Tibial artery (tissue), 4 donors: ENCODE data around the gene KDM3A.
A peak's percentile ranks its signal among the peaks of the same experiment; 100 is the strongest.

Experiments
- DNase-seq, 2 donors: peaks; one replicate each; pipeline ENCODE4 v3.0.0-alpha.2; 2019
- H3K27ac ChIP-seq, 2 donors: fragments of 200-600 bp; sonication (generic) in 1 of 2; 1 replicate in 1 of 2; 2 replicates in 1 of 2; pipeline ENCODE4 v1.5.1; 2018 to 2019; ENCODE audit warnings: mild to moderate bottlenecking in 1 of 2
- H3K27me3 ChIP-seq, 2 donors: fragments of 200-600 bp; sonication (generic) in 1 of 2; one replicate each; pipeline versions ENCODE4 v1.5.1 to v1.6.0; 2016 to 2019
- H3K36me3 ChIP-seq, 3 donors: fragments of 200-600 bp; sonication (generic) in 2 of 3; one replicate each; pipeline ENCODE4 v1.5.1; 2016 to 2019; ENCODE audit warnings: mild to moderate bottlenecking in 2 of 3
- H3K4me1 ChIP-seq, 4 donors: fragments of 200-600 bp; sonication (generic) in 2 of 4; 1 replicate in 3 of 4; 2 replicates in 1 of 4; pipeline ENCODE4 v1.5.1; 2016 to 2019
- H3K4me3 ChIP-seq, 2 donors: fragments of 200-600 bp; sonication (generic) in 1 of 2; 1 replicate in 1 of 2; 2 replicates in 1 of 2; pipeline ENCODE4 v1.5.1; 2018 to 2019; ENCODE audit warnings: mild to moderate bottlenecking in 2 of 2
- H3K9me3 ChIP-seq, 3 donors: fragments of 200-600 bp; sonication (generic) in 1 of 3; one replicate each; pipeline ENCODE4 v1.5.1; 2016 to 2019
- intact Hi-C: fragments of 100-400 bp; cut with DNase I; formaldehyde crosslinking; loops from one replicate; pipeline ENCODE4 v1.15.0; 2023; ENCODE audit warnings: low total_unique reads
- TF ChIP-seq, protein P1 (sequence below), 2 experiments: fragments of 200-600 bp in 1 of 2; fragments of 450-650 bp in 1 of 2; IDR thresholded peaks; one replicate each; pipeline ENCODE4 v1.5.1; 2017 to 2019; ENCODE audit warnings: antibody characterized with exemption in 2 of 2, mild to moderate bottlenecking in 1 of 2, moderate library complexity in 1 of 2

Gene KDM3A

GRCh38 chr2:86426271-86426670, 14.9 kb upstream of the KDM3A start:
- H3K9me3 ChIP-seq: no peaks in the 10 kb centered on the region
- H3K36me3 ChIP-seq: no peaks in the 10 kb centered on the region
- intact Hi-C loops: no loop called here
- no peaks in the 10 kb centered on the region for H3K27me3 ChIP-seq
- no peak overlapping the region for H3K27ac ChIP-seq
- TF ChIP-seq, protein P1, sequence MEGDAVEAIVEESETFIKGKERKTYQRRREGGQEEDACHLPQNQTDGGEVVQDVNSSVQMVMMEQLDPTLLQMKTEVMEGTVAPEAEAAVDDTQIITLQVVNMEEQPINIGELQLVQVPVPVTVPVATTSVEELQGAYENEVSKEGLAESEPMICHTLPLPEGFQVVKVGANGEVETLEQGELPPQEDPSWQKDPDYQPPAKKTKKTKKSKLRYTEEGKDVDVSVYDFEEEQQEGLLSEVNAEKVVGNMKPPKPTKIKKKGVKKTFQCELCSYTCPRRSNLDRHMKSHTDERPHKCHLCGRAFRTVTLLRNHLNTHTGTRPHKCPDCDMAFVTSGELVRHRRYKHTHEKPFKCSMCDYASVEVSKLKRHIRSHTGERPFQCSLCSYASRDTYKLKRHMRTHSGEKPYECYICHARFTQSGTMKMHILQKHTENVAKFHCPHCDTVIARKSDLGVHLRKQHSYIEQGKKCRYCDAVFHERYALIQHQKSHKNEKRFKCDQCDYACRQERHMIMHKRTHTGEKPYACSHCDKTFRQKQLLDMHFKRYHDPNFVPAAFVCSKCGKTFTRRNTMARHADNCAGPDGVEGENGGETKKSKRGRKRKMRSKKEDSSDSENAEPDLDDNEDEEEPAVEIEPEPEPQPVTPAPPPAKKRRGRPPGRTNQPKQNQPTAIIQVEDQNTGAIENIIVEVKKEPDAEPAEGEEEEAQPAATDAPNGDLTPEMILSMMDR (IDR thresholded peaks at IDR 0.05): no peak
- DNase-seq: no peak
- H3K4me1 ChIP-seq: no peaks in the 10 kb centered on the region
- no peak overlapping the region for H3K4me3 ChIP-seq

GRCh38 chr2:86429335-86429734, 11.8 kb upstream of the KDM3A start:
- no peak overlapping the region for H3K4me3 ChIP-seq
- H3K9me3 ChIP-seq: no peaks in the 10 kb centered on the region
- H3K4me1 ChIP-seq: no peaks in the 10 kb centered on the region
- no peak for DNase-seq
- H3K27me3 ChIP-seq: no peaks in the 10 kb centered on the region
- H3K36me3 ChIP-seq: no peaks in the 10 kb centered on the region
- intact Hi-C loops: no loop called here
- TF ChIP-seq, protein P1 (IDR thresholded peaks at IDR 0.05): no peak
- no peak overlapping the region for H3K27ac ChIP-seq

DNA sequence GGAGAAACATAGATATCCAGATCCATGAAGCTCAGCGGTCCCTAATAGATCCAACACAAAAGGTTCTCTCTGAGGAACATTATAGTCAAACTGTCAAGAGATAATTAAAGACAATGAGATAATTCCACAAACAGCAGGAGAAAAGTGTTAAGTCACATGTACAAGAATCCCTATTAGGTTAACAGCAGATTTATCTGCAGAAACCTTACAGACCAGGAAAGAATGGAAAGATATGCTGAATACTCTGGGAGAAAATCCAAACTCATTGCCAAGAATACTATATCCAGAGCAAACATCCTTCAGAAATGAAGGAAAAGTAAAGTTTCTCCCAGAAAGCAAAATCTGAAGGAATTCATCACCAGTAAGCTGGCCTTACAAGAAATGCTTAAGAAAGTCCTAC, 10.8 kb upstream of the KDM3A start:
- Histone ChIP-seq H3K27me3 (no peaks in the 10 kb centered on the region), H3K27ac (no peak overlapping the region), H3K4me3 (no peak overlapping the region), H3K36me3 (no peaks in the 10 kb centered on the region), H3K9me3 (no peaks in the 10 kb centered on the region), H3K4me1 (peaks cover 0 to 3% (median 0%) of the 10 kb centered on the region in 4 donors)
- TF ChIP-seq, protein P1 (IDR thresholded peaks at IDR 0.05): no peak
- DNase-seq: no peak
- intact Hi-C loops: no loop called here

GRCh38 chr2:86433137-86433536, 8.0 kb upstream of the KDM3A start:
- no peaks in the 10 kb centered on the region for H3K27me3 ChIP-seq
- H3K36me3 ChIP-seq: no peaks in the 10 kb centered on the region
- TF ChIP-seq, protein P1 (IDR thresholded peaks at IDR 0.05): no peak
- no peak for DNase-seq
- H3K4me1 ChIP-seq: peaks cover 0 to 18% (median 3%) of the 10 kb centered on the region in 4 donors
- H3K27ac ChIP-seq: no peak overlapping the region
- intact Hi-C loops: no loop called here
- peaks cover 0 to 5% (median 0%) of the 10 kb centered on the region in 3 donors for H3K9me3 ChIP-seq
- H3K4me3 ChIP-seq: no peak overlapping the region

GRCh38 chr2:86434290-86434689, 6.9 kb upstream of the KDM3A start:
- TF ChIP-seq, protein P1 (IDR thresholded peaks at IDR 0.05): no peak

GRCh38 chr2:86435531-86435930, 5.6 kb upstream of the KDM3A start:
- Histone ChIP-seq H3K36me3 (no peaks in the 10 kb centered on the region), H3K27me3 (no peaks in the 10 kb centered on the region), H3K4me1 (peaks cover 0 to 18% (median 3%) of the 10 kb centered on the region in 4 donors), H3K27ac (peak overlapping the region; percentile 54 to 56), H3K4me3 (no peak overlapping the region), H3K9me3 (peaks cover 0 to 21% (median 7%) of the 10 kb centered on the region in 3 donors)
- intact Hi-C loops: no loop called here
- TF ChIP-seq, protein P1 (IDR thresholded peaks at IDR 0.05): no peak
- DNase-seq: no peak

More at GRCh38 chr2:86434290-86434689, 6.9 kb upstream of the KDM3A start:
- Histone ChIP-seq H3K36me3 (no peaks in the 10 kb centered on the region), H3K4me3 (no peak overlapping the region), H3K9me3 (peaks cover 0 to 17% (median 0%) of the 10 kb centered on the region in 3 donors), H3K27me3 (no peaks in the 10 kb centered on the region), H3K27ac (no peak overlapping the region), H3K4me1 (peaks cover 0 to 18% (median 3%) of the 10 kb centered on the region in 4 donors)
- DNase-seq: no peak
- intact Hi-C loops: no loop called here
